SK-N-DZ (cell line): ENCODE data around the gene HS3ST3A1.
"Not testable (repeated sequence)": the region's sequence is repeated elsewhere in the genome, so short reads cannot be mapped to it uniquely, and the experiment has no call there.

Source experiments
- DNase-seq: peaks from one replicate; pipeline ENCODE4 v3.0.0-alpha.2; 2015; ENCODE audit warnings: low spot score

The HS3ST3A1 gene

GRCh38 chr17:13538841-13539411 lies 62.8 kb downstream of the HS3ST3A1 start:
- no peak for DNase-seq

DNA sequence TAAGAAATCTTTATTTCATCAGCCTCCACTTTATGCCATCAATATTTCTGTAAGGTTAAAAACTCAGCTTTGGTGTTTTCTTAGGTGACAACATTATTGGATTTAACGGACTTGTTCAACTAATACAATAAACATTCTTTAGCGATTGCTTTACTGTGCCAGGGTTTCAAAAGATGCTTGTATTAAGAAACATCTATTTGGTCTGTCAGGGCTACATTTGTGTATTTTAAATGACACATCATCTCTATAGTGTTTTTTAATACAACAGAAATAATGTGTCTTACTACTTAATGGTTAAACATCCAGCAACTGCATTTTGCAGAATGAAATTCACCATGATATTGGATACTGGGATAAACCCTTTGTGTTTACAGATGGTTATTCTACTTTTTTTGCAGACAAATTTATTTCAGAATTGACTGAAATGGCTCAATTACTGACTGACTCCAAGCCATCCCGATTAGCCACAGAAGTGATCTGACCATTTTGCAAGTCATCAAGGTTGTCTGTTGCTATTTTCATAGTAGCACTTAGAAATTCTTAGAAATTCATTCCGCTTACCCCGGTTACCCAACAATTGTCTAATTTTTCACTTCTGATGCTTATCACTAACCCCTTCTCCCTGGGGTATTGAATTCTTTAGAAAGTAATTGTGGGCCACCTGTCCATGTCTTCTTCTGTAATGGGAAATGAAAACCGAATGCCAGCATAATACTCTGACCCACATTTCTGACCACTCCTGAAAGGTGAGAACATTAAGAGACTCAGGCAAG lies 63.7 kb downstream of the HS3ST3A1 start:
- DNase-seq = no peak

- no peak for DNase-seq
Observed at GRCh38 chr17:13537167-13537731, 64.5 kb downstream of the HS3ST3A1 start.

DNA sequence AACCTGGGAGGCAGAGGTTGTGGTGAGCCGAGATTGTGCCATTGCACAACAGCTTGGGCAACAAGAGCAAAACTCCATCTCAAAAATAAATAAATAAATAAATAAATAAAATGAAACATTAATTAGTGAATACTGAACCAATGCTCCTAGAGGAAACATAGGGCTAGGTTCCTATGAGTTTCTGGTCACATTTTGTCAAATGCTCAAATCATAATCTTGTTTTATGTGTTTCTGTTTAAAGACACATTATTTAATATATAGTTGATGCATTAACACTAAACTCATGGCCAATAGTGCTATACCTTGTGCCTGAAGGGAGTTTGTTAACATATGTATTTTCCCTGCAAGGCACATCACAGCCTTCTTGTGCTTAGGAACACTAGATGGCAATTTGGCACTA lies 66.8 kb downstream of the HS3ST3A1 start:
- no peak for DNase-seq

- DNase-seq = no peak
Observed at GRCh38 chr17:13531721-13532120, 70.0 kb downstream of the HS3ST3A1 start.

DNA sequence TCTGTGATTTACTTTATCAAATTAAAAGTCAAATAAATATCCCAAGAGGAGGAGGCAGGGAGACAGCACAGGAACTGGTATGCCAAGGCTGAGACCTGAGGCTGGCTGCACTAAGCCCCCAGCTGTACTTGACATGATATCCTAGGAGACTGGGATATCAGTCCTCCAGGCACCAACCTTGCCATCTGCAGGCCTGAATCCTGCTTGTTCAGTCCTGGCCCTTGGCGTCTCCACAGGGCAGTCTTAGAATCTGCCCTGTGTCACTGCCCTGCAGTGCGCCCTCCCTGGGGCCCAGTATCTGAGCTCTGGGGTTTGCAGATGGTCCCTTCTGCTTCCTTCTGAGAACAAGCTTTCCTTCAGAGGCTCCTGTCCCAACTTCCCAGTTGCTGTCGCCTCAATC lies 75.9 kb downstream of the HS3ST3A1 start:
- DNase-seq = no peak

GRCh38 chr17:13523164-13523563 lies 78.6 kb downstream of the HS3ST3A1 start:
- DNase-seq = no peak

DNA sequence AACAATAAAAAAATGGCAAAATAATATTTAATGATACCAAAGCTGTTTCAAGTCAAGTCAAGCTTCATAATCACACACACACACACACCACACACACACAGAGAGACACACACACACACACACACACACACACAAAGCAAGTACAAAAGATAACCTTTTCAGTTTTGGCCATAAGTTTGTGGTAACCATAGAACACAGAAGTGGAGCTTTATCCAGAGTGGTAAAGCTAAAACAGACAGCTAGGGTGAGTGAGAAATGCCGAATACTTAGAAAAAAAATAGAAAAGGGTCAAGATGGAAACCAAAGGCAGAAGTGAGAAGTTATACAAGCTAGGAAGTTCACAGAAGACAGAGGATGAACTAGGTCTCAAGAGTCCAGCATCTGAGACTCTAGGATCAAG lies 79.0 kb downstream of the HS3ST3A1 start:
- DNase-seq = no peak

DNA sequence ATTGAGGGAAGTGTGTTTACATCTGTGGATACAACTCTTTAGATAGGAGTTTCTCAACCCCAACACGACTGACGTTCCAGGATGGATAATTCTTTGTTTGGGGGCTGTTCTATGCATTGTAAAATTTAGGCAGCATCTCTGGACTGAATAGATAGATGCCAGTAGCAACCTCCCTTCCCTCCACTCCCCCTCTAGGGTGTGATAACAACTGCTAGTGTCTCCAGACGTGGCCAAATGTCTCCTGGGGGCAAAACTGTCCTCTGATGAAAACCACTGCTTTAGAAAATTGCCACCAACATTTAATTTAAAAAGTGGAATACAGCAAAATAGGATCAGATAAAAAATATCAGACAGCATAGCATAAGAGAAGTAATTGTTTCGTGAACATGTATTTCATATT lies 79.9 kb downstream of the HS3ST3A1 start:
- no peak for DNase-seq

- no peak for DNase-seq
Observed at GRCh38 chr17:13520899-13521572, 80.7 kb downstream of the HS3ST3A1 start.

DNA sequence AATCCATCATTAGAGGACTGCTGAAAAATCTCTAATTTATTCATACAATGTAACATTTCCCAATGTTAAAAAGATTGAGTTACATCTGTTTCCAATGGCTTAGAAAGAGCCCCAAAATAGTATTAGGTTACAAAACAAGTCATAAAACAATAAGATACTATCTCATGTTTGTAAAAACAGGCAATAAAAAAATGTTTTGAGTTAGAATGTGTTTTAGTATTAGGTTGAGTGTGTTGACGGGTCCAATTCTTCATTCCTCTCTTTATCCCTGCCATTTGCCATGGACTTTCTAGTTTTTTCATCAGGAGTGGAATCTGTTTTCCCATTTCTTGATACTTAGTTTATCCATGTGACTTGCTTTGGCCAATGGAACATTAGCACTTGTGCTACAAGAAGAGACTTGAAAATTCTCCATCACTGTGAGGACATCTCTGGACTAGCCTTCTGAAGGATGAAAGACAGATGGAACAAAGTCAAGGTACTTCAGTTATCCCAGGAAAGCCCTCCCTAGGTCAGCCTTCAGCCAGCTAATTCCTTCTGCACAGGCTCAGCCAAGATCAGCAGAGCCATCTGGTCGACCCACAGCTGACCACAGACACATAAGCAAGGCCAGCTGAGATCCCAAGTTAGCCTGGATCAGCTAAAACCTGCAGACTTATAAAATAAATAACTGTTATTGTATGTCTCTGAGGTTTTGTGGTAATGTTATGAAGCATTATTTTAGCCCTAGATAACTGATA lies 83.3 kb downstream of the HS3ST3A1 start:
- no peak for DNase-seq

DNA sequence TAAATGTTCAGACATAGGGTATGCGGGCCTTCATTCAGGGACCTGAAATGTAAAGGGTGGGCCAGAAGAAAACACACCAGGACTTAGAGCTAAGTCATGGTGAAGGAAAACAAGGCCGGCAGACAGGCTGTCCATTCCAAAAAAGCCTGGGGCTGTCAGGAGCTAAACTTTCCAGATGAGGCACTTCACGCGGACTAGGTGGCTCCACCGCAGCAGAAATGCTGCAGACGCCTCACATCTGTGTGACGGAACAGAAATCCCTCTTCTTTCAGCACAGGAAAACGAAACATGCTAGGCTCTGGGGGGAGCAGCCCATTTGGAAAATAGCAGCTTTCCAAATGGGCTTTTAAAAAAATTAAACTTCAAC lies 88.7 kb downstream of the HS3ST3A1 start:
- DNase-seq = peak; percentile 47

- DNase-seq = peak; percentile 74
Observed at GRCh38 chr17:13510062-13510461, 91.7 kb downstream of the HS3ST3A1 start.

DNA sequence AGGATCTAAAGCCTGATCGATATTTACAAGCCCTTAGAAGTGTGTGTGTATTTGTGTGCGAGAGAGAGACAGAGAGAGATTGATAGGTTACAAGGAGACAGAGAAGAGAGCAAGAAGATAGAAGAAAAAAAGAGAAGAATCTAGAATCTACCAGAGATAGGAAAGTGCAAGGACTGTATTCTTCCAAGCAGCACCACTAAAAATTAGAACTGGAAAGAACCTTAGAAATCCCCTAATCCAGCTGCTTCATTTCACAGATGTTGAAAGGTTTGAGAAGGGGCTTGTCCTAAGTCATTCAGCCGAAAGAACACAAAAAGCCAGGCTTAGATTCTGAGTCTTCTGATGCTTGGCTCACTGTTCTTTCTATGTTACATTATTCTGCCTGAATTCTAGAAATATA lies 92.2 kb downstream of the HS3ST3A1 start:
- no peak for DNase-seq

DNA sequence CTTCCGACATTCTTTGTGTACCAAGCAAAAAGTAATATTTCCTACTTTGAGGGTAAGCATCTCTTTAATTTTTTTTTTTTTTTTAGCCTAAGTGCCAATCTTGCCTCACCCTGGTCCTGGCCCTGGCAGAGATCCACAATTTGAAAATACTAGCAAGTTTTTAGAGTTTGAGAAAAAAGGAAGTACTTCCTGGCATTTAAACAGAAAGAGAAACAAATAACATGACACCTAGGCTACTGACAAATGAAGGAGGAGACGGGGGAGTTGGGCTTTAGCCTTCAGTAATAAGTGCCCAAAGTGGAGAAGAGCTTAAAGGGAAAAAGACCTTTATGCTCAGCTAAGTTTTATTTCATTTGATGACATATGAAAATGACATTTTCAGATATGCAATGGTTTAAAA lies 92.8 kb downstream of the HS3ST3A1 start:
- no peak for DNase-seq

- no peak for DNase-seq
Observed at GRCh38 chr17:13503526-13503925, 98.2 kb downstream of the HS3ST3A1 start.

DNA sequence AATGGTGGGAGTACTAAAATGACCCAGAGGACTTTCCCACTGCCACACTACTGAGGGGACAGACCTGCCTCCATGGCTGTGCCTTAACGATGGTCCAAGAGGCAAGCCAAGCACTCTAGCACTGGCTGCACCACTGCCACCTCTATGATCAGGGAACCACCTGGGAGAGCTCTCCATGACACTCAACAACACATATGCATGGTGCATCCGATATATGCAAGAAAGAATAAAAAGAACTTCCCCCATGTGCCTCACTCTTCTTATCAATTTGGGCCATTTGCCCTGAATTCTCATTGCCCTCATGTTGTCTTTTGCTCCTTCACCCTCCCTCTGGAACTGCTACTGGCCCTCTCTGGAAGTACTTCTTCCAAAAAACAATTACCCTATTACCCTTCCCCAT lies 99.5 kb downstream of the HS3ST3A1 start:
- DNase-seq = no peak

DNA sequence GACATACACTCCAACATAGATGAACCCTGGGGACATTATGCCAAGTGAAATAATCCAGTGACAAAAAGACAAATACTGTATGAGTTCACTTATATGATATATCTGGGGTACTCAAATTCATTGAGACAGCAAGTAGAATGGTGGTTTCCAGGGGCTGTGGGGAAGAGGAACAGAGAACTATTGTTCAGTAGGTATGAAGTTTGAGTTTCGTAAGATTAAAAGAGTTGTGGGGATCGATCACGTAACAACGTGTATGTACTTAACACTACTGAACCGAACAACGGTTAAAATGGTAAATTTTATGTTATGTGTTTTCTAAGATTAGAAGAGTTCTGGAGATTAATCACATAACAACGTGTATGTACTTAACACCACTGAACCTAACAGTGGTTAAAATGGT lies 100.8 kb downstream of the HS3ST3A1 start:
- no peak for DNase-seq

- no peak for DNase-seq
Observed at GRCh38 chr17:13498184-13498583, 103.5 kb downstream of the HS3ST3A1 start.

- DNase-seq = not testable (repeated sequence)
Observed at GRCh38 chr17:13496553-13497056, 105.1 kb downstream of the HS3ST3A1 start.

GRCh38 chr17:13495423-13495822 lies 106.3 kb downstream of the HS3ST3A1 start:
- DNase-seq = no peak

DNA sequence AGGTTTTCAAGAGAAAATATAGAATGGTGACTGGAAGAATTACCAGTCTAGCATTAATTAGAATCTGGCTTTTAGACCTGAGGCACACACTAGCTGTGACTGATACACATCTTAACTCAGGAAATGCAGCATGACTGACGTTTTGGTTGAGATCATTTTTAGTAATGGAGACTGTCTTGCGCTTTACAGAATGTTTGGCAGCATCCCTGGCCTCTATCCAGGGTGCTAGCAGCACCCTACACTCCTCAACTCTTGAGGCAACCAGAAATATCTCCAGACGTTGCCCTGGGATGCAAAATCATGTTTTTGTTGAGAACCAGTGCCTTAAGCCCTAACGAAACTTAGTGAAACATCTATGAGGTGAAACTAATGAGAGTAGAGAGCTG lies 109.0 kb downstream of the HS3ST3A1 start:
- DNase-seq = no peak
